CD14-positive monocyte (primary cell): Measurements from ENCODE around the gene LSM3. TPM values are rescaled to one million over a fixed set of nuclear protein-coding genes. Genes with fewer than 3 reads are reported as not detected.

Experiments used
- DNase-seq, 3 donors: peaks; one replicate each; pipeline ENCODE4 v3.0.0-alpha.2; 2011 to 2022
- H2AFZ ChIP-seq: 2 replicates; pipeline ENCODE4 v1.6.0; 2012; ENCODE audit warnings: mild to moderate bottlenecking, low read depth, low read length, inconsistent platforms; ENCODE audit not compliant: insufficient read depth, poor library complexity, severe bottlenecking
- H3K27ac ChIP-seq, 2 donors: 1 replicate in 1 of 2; 2 replicates in 1 of 2; pipeline ENCODE4 v1.5.1; 2012 to 2013; ENCODE audit warnings: low read length in 2 of 2, control low read depth in 1 of 2, inconsistent platforms in 1 of 2, low read depth in 1 of 2, mild to moderate bottlenecking in 1 of 2
- H3K27me3 ChIP-seq, 2 donors: one replicate each; pipeline versions ENCODE4 v1.6.0 to v1.6.1; 2011 to 2013; ENCODE audit warnings: low read length in 2 of 2; ENCODE audit not compliant: control insufficient read depth in 2 of 2, insufficient read depth in 2 of 2
- H3K36me3 ChIP-seq, 2 donors: replicated peaks in 1 of 2; 1 replicate in 1 of 2; 2 replicates in 1 of 2; pipeline versions ENCODE4 v1.5.1 to v1.6.1; 2012 to 2013; ENCODE audit warnings: low read length in 2 of 2, control low read depth in 1 of 2, inconsistent platforms in 1 of 2, mild to moderate bottlenecking in 1 of 2; ENCODE audit not compliant: insufficient read depth in 2 of 2, control insufficient read depth in 1 of 2
- H3K4me1 ChIP-seq, 2 donors: 1 replicate in 1 of 2; 2 replicates in 1 of 2; pipeline versions ENCODE4 v1.5.1 to v1.6.1; 2012 to 2013; ENCODE audit warnings: low read length in 2 of 2, control low read depth in 1 of 2, inconsistent platforms in 1 of 2, mild to moderate bottlenecking in 1 of 2, moderate library complexity in 1 of 2; ENCODE audit not compliant: insufficient read depth in 2 of 2, control insufficient read depth in 1 of 2
- H3K4me2 ChIP-seq: replicated peaks from 2 replicates; pipeline ENCODE3; 2012; ENCODE audit warnings: low read length, moderate library complexity, mild to moderate bottlenecking; ENCODE audit not compliant: poor library complexity, severe bottlenecking; ENCODE audit errors: extremely low read depth
- H3K4me3 ChIP-seq, 3 experiments: fragments of 200-600 bp in 1 of 3; sonication (generic) in 1 of 3; replicated peaks in 1 of 3; 1 replicate in 2 of 3; 2 replicates in 1 of 3; pipeline ENCODE4 v1.5.1; 2011 to 2013; ENCODE audit warnings: low read length in 3 of 3, mild to moderate bottlenecking in 3 of 3, control low read depth in 2 of 3, low read depth in 2 of 3, inconsistent platforms in 1 of 3, moderate library complexity in 1 of 3
- H3K79me2 ChIP-seq: 2 replicates; pipeline ENCODE4 v1.6.0; 2012; ENCODE audit warnings: mild to moderate bottlenecking, control low read depth, inconsistent platforms, low read length, moderate library complexity; ENCODE audit not compliant: insufficient read depth
- H3K9ac ChIP-seq: 2 replicates; pipeline ENCODE4 v1.6.0; 2017; ENCODE audit warnings: low read length, mild to moderate bottlenecking; ENCODE audit not compliant: insufficient read depth, poor library complexity, severe bottlenecking
- H3K9me3 ChIP-seq, 2 donors: replicated peaks in 1 of 2; 1 replicate in 1 of 2; 2 replicates in 1 of 2; pipeline versions ENCODE4 v1.5.1 to v1.6.1; 2012 to 2013; ENCODE audit warnings: low read length in 2 of 2, control low read depth in 1 of 2; ENCODE audit not compliant: control insufficient read depth in 1 of 2, insufficient read depth in 1 of 2
- H4K20me1 ChIP-seq: 2 replicates; pipeline ENCODE4 v1.6.0; 2012; ENCODE audit warnings: mild to moderate bottlenecking, low read length, control low read depth, moderate library complexity; ENCODE audit not compliant: insufficient read depth
- H3K27ac Mint-ChIP-seq, 7 donors: one replicate each; pipeline ENCODE4 v1.8.0; 2020; ENCODE audit warnings: mild to moderate bottlenecking in 7 of 7, mixed read lengths in 7 of 7, moderate library complexity in 6 of 7, inconsistent platforms in 2 of 7
- H3K27me3 Mint-ChIP-seq, 3 donors: one replicate each; pipeline ENCODE4 v1.8.0; 2021 to 2022; ENCODE audit warnings: low read depth in 3 of 3, mild to moderate bottlenecking in 3 of 3, mixed read lengths in 3 of 3, moderate library complexity in 3 of 3, inconsistent platforms in 1 of 3
- H3K36me3 Mint-ChIP-seq, 2 donors: one replicate each; pipeline ENCODE4 v1.8.0; 2020; ENCODE audit warnings: mixed read lengths in 2 of 2, inconsistent platforms in 1 of 2, mild to moderate bottlenecking in 1 of 2
- H3K4me1 Mint-ChIP-seq: one replicate; pipeline ENCODE4 v1.8.0; 2020; ENCODE audit warnings: mild to moderate bottlenecking, mixed read lengths
- H3K4me3 Mint-ChIP-seq, 2 donors: one replicate each; pipeline ENCODE4 v1.8.0; 2020; ENCODE audit warnings: mild to moderate bottlenecking in 2 of 2, mixed read lengths in 2 of 2, moderate library complexity in 1 of 2
- H3K9me3 Mint-ChIP-seq, 7 donors: one replicate each; pipeline ENCODE4 v1.8.0; 2020 to 2022; ENCODE audit warnings: mixed read lengths in 7 of 7, mild to moderate bottlenecking in 6 of 7, moderate library complexity in 6 of 7, inconsistent platforms in 2 of 7
- CTCF ChIP-seq: fragments of 200-600 bp; IDR thresholded peaks from one replicate; pipeline ENCODE4 v1.8.0; 2022; ENCODE audit warnings: antibody characterized with exemption, mild to moderate bottlenecking
- WGBS: methylation state at CpG from one replicate; pipeline ENCODE4 v1.1.5; 2013; ENCODE audit warnings: missing lambda C conversion rate; ENCODE audit not compliant: insufficient coverage; 5-methylcytosine and 5-hydroxymethylcytosine counted together
- intact Hi-C, 2 donors: fragments of 100-400 bp; cut with micrococcal nuclease; formaldehyde crosslinking; loops; one replicate each; pipeline versions ENCODE4 v1.15.0 to v1.15.1; 2023
- polyA plus RNA-seq, 3 donors: library from polyadenylated mRNA; depleted of rRNA in 1 of 3; unstranded in 2 of 3; stranded (reverse) in 1 of 3; fragments of 300-500 nt in 2 of 3; fragments of >200 nt in 1 of 3; fragmentation: Illumina TruSeq in 2 of 3; gene quantifications; 1 replicate in 2 of 3; 2 replicates in 1 of 3; pipeline ENCODE4 v1.2.3, GENCODE V29; 2012 to 2021

Gene LSM3
- polyA plus RNA-seq, 3 donors = 4.1 to 23.2 (median 19.8) TPM

- no peaks in the 10 kb centered on the region for H3K27me3 ChIP-seq
- no peak overlapping the region for H3K4me2 ChIP-seq
- no peak for DNase-seq
- H3K9me3 Mint-ChIP-seq = peaks cover 0 to 2% (median 0%) of the 10 kb centered on the region in 7 donors
- no peaks in the 10 kb centered on the region for H3K9me3 ChIP-seq
- peaks cover 40 to 46% of the 10 kb centered on the region in 2 donors for H3K36me3 Mint-ChIP-seq
- no peaks in the 10 kb centered on the region for H3K27me3 Mint-ChIP-seq
- H3K4me3 ChIP-seq = no peak overlapping the region
- TF ChIP-seq CTCF = no peak
- H3K9ac ChIP-seq = no peak overlapping the region
- H3K27ac ChIP-seq = no peak overlapping the region
- H4K20me1 ChIP-seq = no peaks in the 10 kb centered on the region
- 100% methylated on average over 3 of the region's 4 CpGs for WGBS
- H3K79me2 ChIP-seq = peaks cover 5% of the 10 kb centered on the region
- H3K4me1 ChIP-seq = peaks cover 3 to 7% of the 10 kb centered on the region in 2 donors
- peaks cover 26 to 50% of the 10 kb centered on the region in 2 donors for H3K36me3 ChIP-seq
- intact Hi-C loops = loop anchor here in 1 of 2 donors (5.0 kb wide), 2 partner anchors 268 to 583 kb away; no protein-coding TSS in a partner anchor
- no peak overlapping the region for H3K27ac Mint-ChIP-seq
- no peak overlapping the region for H2AFZ ChIP-seq
- H3K4me3 Mint-ChIP-seq = no peak overlapping the region
- peaks cover 8% of the 10 kb centered on the region for H3K4me1 Mint-ChIP-seq
Measured at GRCh38 chr3:14199641-14200040, 21.0 kb downstream of the LSM3 start.

- no peak overlapping the region for H3K4me2 ChIP-seq
- peaks cover 9 to 11% of the 10 kb centered on the region in 2 donors for H3K4me1 ChIP-seq
- Mint-ChIP-seq H3K27ac (no peak overlapping the region), H3K9me3 (peaks cover 0 to 2% (median 0%) of the 10 kb centered on the region in 7 donors), H3K36me3 (peaks cover 37 to 40% of the 10 kb centered on the region in 2 donors), H3K4me3 (no peak overlapping the region), H3K4me1 (peaks cover 13% of the 10 kb centered on the region), H3K27me3 (no peaks in the 10 kb centered on the region)
- H3K9me3 ChIP-seq = no peaks in the 10 kb centered on the region
- no peak overlapping the region for H3K27ac ChIP-seq
- no peaks in the 10 kb centered on the region for H4K20me1 ChIP-seq
- no peaks in the 10 kb centered on the region for H3K27me3 ChIP-seq
- intact Hi-C loops = loop anchor here in 1 of 2 donors (5.0 kb wide), 2 partner anchors 267 to 582 kb away; no protein-coding TSS in a partner anchor
- H3K4me3 ChIP-seq = no peak overlapping the region
- 100% methylated on average over 3 of the region's 4 CpGs for WGBS
- peaks cover 22 to 45% of the 10 kb centered on the region in 2 donors for H3K36me3 ChIP-seq
- H3K79me2 ChIP-seq = peaks cover 5% of the 10 kb centered on the region
- no peak for DNase-seq
- no peak for TF ChIP-seq CTCF
- H3K9ac ChIP-seq = no peak overlapping the region
- no peak overlapping the region for H2AFZ ChIP-seq
Measured at GRCh38 chr3:14200276-14200675, 21.7 kb downstream of the LSM3 start.
